GM12892 (cell line): ENCODE data around the gene CEP44.

Experiments used
- POLR2A ChIP-seq: IDR thresholded peaks from 2 replicates; pipeline ENCODE4 v1.6.1; 2011; ENCODE audit warnings: low read depth, low read length, control low read depth
- POLR2AphosphoS5 ChIP-seq: IDR thresholded peaks from 2 replicates; pipeline ENCODE4 v1.6.1; 2011; ENCODE audit warnings: low read depth, low read length, control low read depth
- TAF1 ChIP-seq: IDR thresholded peaks from 2 replicates; pipeline ENCODE4 v1.6.1; 2011; ENCODE audit warnings: low read depth, mild to moderate bottlenecking, control low read depth, low read length, borderline replicate concordance

DNA sequence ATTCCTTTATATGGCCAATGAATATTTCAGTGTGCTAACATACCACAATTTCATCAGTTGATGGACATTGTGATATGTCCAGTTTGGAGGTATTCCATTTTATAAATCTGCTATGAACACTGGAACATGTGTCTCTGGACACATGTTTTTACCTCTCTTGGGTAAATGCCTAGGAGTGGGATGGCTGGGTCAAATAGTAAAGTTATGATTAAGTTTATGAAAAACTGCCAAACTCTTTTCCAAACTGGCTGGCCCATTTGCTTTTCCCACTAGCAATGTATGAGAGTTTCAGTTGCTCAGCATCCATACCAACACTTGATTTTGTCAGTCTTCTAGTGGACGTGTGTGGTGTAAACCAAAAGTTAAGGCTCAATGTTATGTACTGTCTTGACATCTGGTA is 40.5 kb downstream of the CEP44 start:
- TF ChIP-seq POLR2AphosphoS5: no peak
- no peak for TF ChIP-seq POLR2A
- no peak for TF ChIP-seq TAF1
